GM10266 (cell line): ENCODE data around the gene EVI5.
"Not testable (repeated sequence)": the region's sequence is repeated elsewhere in the genome, so short reads cannot be mapped to it uniquely, and the experiment has no call there.

Source experiments
- DNase-seq: peaks from one replicate; pipeline ENCODE4 v3.0.0; 2012; ENCODE audit errors: extremely low spot score
- CTCF ChIP-seq: IDR thresholded peaks from 2 replicates; pipeline ENCODE4 v1.5.1; 2012; ENCODE audit warnings: mild to moderate bottlenecking, low read depth; ENCODE audit not compliant: control insufficient read depth, insufficient read depth; ENCODE audit errors: missing control alignments

Gene EVI5

GRCh38 chr1:92728697-92729096, 56.2 kb downstream of the EVI5 start:
- DNase-seq, result no peak
- no peak for TF ChIP-seq CTCF

GRCh38 chr1:92723713-92724112, 61.2 kb downstream of the EVI5 start:
- not testable (repeated sequence) for DNase-seq

DNA sequence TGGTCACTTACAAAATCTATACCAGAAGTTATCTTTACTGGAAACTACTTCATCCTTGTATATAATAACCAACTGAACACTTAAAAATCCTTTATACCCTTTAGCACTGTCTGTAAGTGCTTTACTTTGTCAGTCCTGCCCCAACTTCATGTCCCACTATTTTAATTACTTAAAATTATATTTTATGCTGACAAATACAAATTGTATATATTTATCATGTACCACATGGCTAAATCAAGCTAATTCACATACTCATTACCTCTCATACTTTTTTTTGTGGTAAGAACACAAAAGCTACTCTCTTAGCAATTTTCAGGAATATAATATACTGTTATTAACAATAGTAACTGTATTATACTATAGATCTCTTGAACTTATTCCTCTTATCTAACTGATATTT, 63.0 kb downstream of the EVI5 start:
- no peak for TF ChIP-seq CTCF

GRCh38 chr1:92721157-92721556, 63.8 kb downstream of the EVI5 start:
- not testable (repeated sequence) for DNase-seq

More for the DNA sequence above, 63.0 kb downstream of the EVI5 start:
- no peak for DNase-seq

GRCh38 chr1:92715476-92715951, 69.4 kb downstream of the EVI5 start:
- DNase-seq, result not testable (repeated sequence)

- DNase-seq, result no peak
- TF ChIP-seq CTCF, result no peak
Observed at GRCh38 chr1:92713939-92714338, 71.0 kb downstream of the EVI5 start.

- no peak for TF ChIP-seq CTCF
- DNase-seq, result no peak
Observed at GRCh38 chr1:92711473-92712165, 73.3 kb downstream of the EVI5 start.

DNA sequence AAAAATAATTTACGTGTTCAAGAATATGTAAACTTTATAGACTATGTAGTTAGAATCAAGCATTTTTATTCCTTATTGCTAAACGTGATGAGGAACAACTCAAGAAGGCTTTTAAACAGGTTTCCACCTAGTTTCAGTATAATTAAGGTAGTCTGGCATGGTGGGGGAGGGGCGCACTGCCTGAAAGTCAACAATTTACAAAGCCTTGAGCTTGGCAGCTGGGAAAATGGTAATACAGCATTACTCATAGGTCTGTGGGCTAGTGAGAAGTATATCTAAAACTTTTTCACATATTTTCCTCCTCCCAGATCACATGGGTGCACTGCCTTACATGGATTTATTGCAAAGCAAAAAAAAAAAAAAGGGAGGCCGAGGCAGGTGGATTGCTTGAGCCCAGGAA, 75.2 kb downstream of the EVI5 start:
- TF ChIP-seq CTCF, result no peak
- DNase-seq, result no peak

- TF ChIP-seq CTCF, result no peak
- DNase-seq, result no peak
Observed at GRCh38 chr1:92708368-92708950, 76.4 kb downstream of the EVI5 start.
